T-helper 22 cell (primary cell): ENCODE measurements around the gene CFAP410.
A peak's percentile ranks its signal among the peaks of the same experiment; 100 is the strongest.

Experiments
- DNase-seq: peaks from one replicate; pipeline ENCODE4 v3.0.0-alpha.2; 2020; ENCODE audit warnings: low read depth

The CFAP410 gene

GRCh38 chr21:44338971-44339910 lies at the start of gene CFAP410:
CFAP410 (minus strand) TSS chr21:44339390; CDS start chr21:44339194, 196 bp downstream.
- DNase-seq, result peak; percentile 90

- DNase-seq, result no peak
These were observed 45.8 kb upstream of the CFAP410 start for GRCh38 chr21:44384968-44385367.

GRCh38 chr21:44383216-44383615 lies 44.0 kb upstream of the CFAP410 start:
- no peak for DNase-seq

- no peak for DNase-seq
These were observed 43.3 kb upstream of the CFAP410 start for GRCh38 chr21:44382536-44382935.

- no peak for DNase-seq
These were observed 42.7 kb upstream of the CFAP410 start for GRCh38 chr21:44381874-44382273.

- DNase-seq, result no peak
These were observed 41.7 kb upstream of the CFAP410 start for GRCh38 chr21:44380876-44381275.

- DNase-seq, result no peak
These were observed 41.0 kb upstream of the CFAP410 start for GRCh38 chr21:44379991-44380865.

GRCh38 chr21:44379515-44379848 lies 40.3 kb upstream of the CFAP410 start:
- no peak for DNase-seq

GRCh38 chr21:44378646-44379514 lies 39.7 kb upstream of the CFAP410 start:
- DNase-seq, result no peak

GRCh38 chr21:44377922-44378645 lies 38.9 kb upstream of the CFAP410 start:
- DNase-seq, result no peak

GRCh38 chr21:44377201-44377921 lies 38.2 kb upstream of the CFAP410 start:
- DNase-seq, result no peak

GRCh38 chr21:44376606-44377005 lies 37.4 kb upstream of the CFAP410 start:
- no peak for DNase-seq

- no peak for DNase-seq
These were observed 36.6 kb upstream of the CFAP410 start for GRCh38 chr21:44375761-44376241.

GRCh38 chr21:44375281-44375651 lies 36.1 kb upstream of the CFAP410 start:
- DNase-seq, result no peak

- no peak for DNase-seq
These were observed 35.6 kb upstream of the CFAP410 start for GRCh38 chr21:44374601-44375280.

GRCh38 chr21:44372616-44373015 lies 33.4 kb upstream of the CFAP410 start:
- DNase-seq, result no peak

GRCh38 chr21:44371596-44371995 lies 32.4 kb upstream of the CFAP410 start:
- DNase-seq, result no peak

- DNase-seq, result no peak
These were observed 31.7 kb upstream of the CFAP410 start for GRCh38 chr21:44370786-44371410.

- no peak for DNase-seq
These were observed 31.0 kb upstream of the CFAP410 start for GRCh38 chr21:44370027-44370735.
